Measurements from ENCODE around the gene SYCP1. TPM values are rescaled to one million over a fixed set of nuclear protein-coding genes. Genes with fewer than 3 reads are reported as not detected.

The SYCP1 gene
- total and polyA plus RNA-seq, 2 of the 8 experiments (the other 6 are each of a cell fraction or from before 2014, with no cell fraction given) = 0.11 to 0.26 TPM

DNA sequence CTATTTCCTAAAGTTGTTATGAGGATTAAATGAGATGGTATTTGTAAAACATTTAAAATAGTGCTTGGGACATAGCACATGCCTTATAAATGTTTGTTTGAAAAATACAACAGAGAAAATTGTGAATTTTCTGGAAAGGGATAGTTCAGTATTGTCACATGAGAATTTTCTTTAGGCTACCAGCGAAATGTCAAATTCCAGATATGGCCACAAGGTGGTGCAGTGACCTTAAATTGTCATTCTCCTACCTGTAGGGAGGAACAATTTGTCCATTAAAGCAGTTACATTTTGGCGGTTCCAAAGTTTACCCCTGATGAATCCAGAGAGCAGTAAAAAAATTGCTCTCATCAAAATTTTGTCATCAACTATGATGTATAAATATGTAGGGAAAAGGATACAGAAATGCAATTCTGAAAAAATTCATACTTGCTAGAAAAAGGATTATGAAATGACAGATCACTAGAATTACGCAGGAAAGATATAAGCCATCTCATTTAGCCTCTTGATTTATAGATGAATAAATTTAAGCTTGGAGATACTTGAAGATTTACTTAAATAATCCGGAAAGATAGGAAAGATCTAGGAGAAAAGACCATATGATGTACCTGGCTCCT is 124.7 kb downstream of the SYCP1 start (continued):
- TF ChIP-seq ASH2L (IDR thresholded peaks at IDR 0.05; ENCODE audit: low read length) (no peak), KDM4A (IDR thresholded peaks at IDR 0.05; ENCODE audit: low read depth, low read length, severe bottlenecking) (no peak)
